HFF-Myc (cell line): ENCODE data around the gene C13orf46.

Experiments
- DNase-seq: peaks from one replicate; pipeline ENCODE4 v3.0.0-alpha.2; 2011; ENCODE audit warnings: low read depth; ENCODE audit errors: extremely low read depth
- H3K4me3 ChIP-seq: replicated peaks from 2 replicates; pipeline ENCODE4 v1.5.1; 2011; ENCODE audit warnings: low read depth, mild to moderate bottlenecking, control low read depth, low read length
- CTCF ChIP-seq: IDR thresholded peaks from 2 replicates; pipeline ENCODE4 v1.5.1; 2012; ENCODE audit warnings: mild to moderate bottlenecking, low read depth, low read length, control low read depth; ENCODE audit errors: missing control alignments

The C13orf46 gene

GRCh38 chr13:113954046-113954835 lies 19.6 kb downstream of the C13orf46 start:
- no peak for TF ChIP-seq CTCF
- H3K4me3 ChIP-seq, result no peak overlapping the region
- DNase-seq, result no peak

DNA sequence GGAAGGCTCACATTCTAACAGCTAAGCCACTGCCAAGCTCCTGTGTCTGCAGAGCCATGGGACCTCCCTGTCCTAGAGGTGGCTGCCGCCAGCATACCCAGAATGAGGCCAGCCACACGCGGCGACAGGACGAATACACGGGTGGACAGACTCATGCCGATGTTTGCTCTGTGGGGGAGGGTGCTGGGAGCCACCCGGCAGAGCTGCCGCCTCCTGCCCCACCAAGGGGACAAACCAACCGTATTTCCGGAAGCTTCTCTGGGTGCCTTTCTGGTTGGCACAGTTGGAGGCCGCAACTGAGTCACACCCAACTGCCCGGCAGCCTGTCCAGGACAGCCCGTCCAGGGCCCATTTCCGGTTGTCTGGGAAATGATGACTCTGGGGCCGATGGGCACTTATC lies 20.3 kb downstream of the C13orf46 start:
- no peak overlapping the region for H3K4me3 ChIP-seq
- no peak for TF ChIP-seq CTCF
- DNase-seq, result no peak

GRCh38 chr13:113952983-113953520 lies 20.8 kb downstream of the C13orf46 start:
- no peak for TF ChIP-seq CTCF
- no peak overlapping the region for H3K4me3 ChIP-seq
- no peak for DNase-seq

GRCh38 chr13:113952151-113952982 lies 21.5 kb downstream of the C13orf46 start:
- no peak overlapping the region for H3K4me3 ChIP-seq
- no peak for TF ChIP-seq CTCF
- no peak for DNase-seq

- no peak for DNase-seq
- no peak overlapping the region for H3K4me3 ChIP-seq
- peak; percentile 65 for TF ChIP-seq CTCF
Measured at GRCh38 chr13:113951246-113951999, 22.5 kb downstream of the C13orf46 start.

DNA sequence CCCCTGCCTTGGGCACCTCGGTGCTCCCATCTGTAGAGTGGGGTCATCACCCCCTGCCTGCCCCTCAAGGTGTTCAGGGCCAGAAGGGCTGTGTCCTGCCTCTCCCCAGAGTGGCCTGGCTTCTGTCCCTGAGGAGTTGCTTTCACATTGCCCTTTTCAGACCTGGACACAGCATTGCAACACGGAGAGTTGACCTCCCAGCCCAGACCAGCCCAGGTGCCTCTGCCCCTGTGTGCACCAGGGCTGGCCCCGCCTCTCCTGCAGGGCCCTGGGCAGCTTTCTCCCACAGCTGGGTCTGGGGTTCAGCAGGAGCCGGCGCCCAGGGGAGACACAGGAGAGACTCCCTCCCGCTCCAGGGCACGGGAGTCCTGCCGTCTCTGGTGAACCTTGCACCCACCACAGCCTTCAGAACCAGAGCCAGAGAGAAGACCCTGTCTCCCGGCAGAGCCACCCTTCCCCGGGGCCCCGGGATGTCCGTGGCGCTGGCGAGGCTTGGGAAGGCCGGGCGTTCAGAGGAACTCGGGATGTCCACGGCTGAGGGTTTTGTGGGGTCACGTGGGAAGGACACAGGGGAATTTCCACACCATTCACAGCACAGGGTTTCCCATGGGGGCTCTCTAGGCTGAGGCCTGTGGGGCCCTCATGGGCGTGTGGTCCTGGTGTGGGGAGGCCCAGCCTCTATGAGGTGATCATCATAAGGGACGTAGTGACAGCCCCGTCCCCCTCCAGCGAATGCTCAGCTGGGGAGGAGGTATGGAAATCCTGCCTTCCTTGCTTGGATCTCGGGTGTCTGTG lies 23.2 kb downstream of the C13orf46 start:
- DNase-seq, result no peak
- no peak for TF ChIP-seq CTCF
- no peak overlapping the region for H3K4me3 ChIP-seq
